MG63 (cell line): ENCODE measurements around the gene EIF1. TPM values are rescaled to one million over a fixed set of nuclear protein-coding genes. Genes with fewer than 3 reads are reported as not detected.
"Not testable (repeated sequence)": the region's sequence is repeated elsewhere in the genome, so short reads cannot be mapped to it uniquely, and the experiment has no call there.

ENCODE experiments used
- DNase-seq: peaks from one replicate; pipeline ENCODE4 v3.0.0-alpha.2; 2020
- H3K27me3 ChIP-seq: fragments of 250-450 bp; sonication (Bioruptor Pico); 2 replicates; pipeline ENCODE4 v1.5.1; 2020; ENCODE audit warnings: mild to moderate bottlenecking, moderate library complexity
- H3K36me3 ChIP-seq: fragments of 250-450 bp; sonication (Bioruptor Pico); 2 replicates; pipeline ENCODE4 v1.5.1; 2020; ENCODE audit warnings: mild to moderate bottlenecking, moderate library complexity
- H3K4me3 ChIP-seq: fragments of 250-450 bp; sonication (Bioruptor Pico); 2 replicates; pipeline ENCODE4 v1.5.1; 2020; ENCODE audit warnings: mild to moderate bottlenecking, moderate library complexity
- H3K9me3 ChIP-seq: fragments of 250-450 bp; sonication (Bioruptor Pico); 2 replicates; pipeline ENCODE4 v1.5.1; 2020; ENCODE audit warnings: mild to moderate bottlenecking, moderate library complexity
- total RNA-seq: library from RNA; depleted of rRNA; stranded (reverse); fragments of >200 nt; shearing (Covaris generic); gene quantifications from 2 replicates; pipeline ENCODE4 v1.2.3, GENCODE V29; 2014; ENCODE audit warnings: low replicate concordance

Gene EIF1
- total RNA-seq, 1 experiment from 2014 or later, result 42.2 TPM

DNA sequence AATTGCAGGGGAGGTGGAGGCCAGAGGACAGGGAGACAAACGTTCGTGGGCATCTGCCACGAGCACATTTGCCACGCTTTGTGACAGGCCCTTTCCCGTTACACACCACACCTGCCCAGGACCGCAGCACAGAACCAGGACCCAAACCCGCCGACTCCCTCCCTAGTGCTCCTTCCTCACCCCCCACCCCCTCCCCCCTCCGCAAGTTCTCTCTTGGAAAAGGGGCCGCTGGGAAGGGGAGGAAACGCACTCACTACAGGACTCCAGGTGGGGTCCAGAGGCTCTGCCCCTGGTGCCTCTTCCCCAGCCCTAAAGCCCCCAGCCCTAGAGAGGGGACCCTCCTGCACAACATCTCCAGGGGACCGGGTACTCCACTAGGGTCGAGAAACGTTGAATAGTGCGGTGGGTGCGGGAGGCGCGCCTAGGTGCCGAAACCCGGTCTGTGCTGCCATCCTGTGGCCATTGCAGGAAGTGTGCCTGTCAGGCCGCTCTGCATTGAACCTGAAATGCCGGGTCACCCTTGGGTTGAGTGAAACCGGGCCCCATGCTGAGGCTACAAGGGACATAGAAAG, 21.9 kb upstream of the EIF1 start:
- DNase-seq, result peak; percentile 72
- no peak overlapping the region for H3K4me3 ChIP-seq
- H3K9me3 ChIP-seq, result no peaks in the 10 kb centered on the region
- no peaks in the 10 kb centered on the region for H3K36me3 ChIP-seq
- H3K27me3 ChIP-seq, result no peaks in the 10 kb centered on the region

DNA sequence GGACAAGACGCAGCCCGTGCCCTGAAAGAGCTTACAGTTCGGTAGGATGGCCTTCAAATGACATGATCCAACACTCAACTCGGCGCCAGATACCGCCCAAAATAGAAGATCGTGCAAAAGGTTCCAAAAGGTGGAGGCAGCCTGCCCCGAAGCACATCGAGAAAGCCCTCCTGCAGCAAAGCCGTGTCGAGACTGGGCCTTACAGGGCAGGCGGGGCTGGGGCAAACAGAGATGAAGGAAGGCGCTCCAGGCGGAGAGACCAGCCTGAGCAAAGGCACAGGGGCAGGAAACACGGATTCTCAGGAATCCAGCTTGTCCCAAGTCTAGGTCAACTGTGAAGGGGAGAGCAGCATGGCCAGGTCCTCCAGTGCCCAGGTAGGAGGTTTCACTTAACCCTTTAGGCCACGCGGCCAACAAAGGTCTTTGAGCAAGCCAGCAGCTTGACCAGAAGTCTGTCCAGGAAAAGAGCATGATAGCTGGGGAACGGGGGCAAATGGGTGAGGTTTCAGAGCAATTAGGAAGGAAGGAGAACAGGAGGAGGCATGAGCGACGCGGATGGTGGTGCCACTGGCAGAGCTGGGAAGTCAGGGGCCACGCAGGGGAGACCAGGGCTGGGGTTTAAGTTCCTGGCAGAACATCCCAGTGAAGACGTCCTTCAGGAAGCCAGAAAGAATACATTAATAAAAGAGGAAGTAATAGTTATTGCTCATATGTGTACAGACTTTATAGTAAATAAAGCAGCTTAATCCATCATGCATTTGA, 21.2 kb upstream of the EIF1 start:
- Histone ChIP-seq H3K4me3 (no peak overlapping the region), H3K9me3 (no peaks in the 10 kb centered on the region), H3K36me3 (no peaks in the 10 kb centered on the region), H3K27me3 (no peaks in the 10 kb centered on the region)
- DNase-seq, result no peak

DNA sequence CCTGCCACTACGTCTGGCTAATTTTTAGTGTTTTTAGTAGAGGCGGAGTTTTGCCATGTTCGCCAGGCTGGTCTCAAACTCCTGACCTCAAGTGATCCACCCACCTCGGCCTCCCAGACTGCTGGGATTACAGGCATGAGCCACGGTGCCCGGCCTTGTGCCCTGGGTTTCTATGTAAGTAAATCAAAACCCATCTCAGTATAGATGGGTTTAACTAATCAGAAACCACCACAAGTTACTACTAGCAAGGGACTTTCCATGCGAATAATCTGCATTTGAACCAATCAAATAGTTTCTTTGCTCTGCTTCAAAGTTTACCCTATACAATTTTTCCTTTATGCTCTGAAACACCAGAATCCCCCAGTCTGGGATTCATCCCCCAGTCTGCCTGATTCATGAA, 16.5 kb upstream of the EIF1 start:
- Histone ChIP-seq H3K27me3 (no peaks in the 10 kb centered on the region), H3K9me3 (no peaks in the 10 kb centered on the region), H3K4me3 (no peak overlapping the region), H3K36me3 (no peaks in the 10 kb centered on the region)
- no peak for DNase-seq

GRCh38 chr17:41675157-41676057, 13.3 kb upstream of the EIF1 start:
- not testable (repeated sequence) for H3K27me3 ChIP-seq, H3K4me3 ChIP-seq, H3K9me3 ChIP-seq, H3K36me3 ChIP-seq, DNase-seq

- no peaks in the 10 kb centered on the region for H3K9me3 ChIP-seq
- H3K36me3 ChIP-seq, result no peaks in the 10 kb centered on the region
- no peaks in the 10 kb centered on the region for H3K27me3 ChIP-seq
- DNase-seq, result no peak
- H3K4me3 ChIP-seq, result no peak overlapping the region
Measured at GRCh38 chr17:41676058-41676419, 12.6 kb upstream of the EIF1 start.

DNA sequence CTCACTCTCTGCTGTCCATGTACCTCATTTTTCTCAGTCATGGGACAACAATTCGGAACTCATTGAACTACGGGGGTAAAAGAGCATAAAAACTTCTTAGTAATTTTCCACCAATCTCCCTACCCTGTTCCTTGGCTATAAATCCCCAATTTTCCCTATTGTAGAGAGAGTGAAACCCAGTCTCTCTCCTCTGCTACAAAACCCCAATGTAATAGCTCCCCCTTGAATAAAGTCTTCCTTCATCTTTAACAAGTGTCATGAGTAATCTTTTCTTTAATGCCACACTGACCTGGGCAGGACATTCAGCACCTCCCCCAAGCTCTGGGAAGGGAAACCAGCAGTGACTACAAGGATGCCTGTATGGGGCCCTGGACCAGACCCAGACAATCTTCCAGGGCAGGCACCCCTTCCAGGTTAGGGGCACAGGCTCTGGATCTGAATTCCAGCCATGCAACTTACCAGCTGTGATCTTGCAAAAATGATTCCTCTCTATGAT, 10.2 kb upstream of the EIF1 start:
- H3K36me3 ChIP-seq, result no peaks in the 10 kb centered on the region
- no peaks in the 10 kb centered on the region for H3K27me3 ChIP-seq
- peak overlapping the region; percentile 20 for H3K4me3 ChIP-seq
- DNase-seq, result peak; percentile 53
- no peaks in the 10 kb centered on the region for H3K9me3 ChIP-seq

DNA sequence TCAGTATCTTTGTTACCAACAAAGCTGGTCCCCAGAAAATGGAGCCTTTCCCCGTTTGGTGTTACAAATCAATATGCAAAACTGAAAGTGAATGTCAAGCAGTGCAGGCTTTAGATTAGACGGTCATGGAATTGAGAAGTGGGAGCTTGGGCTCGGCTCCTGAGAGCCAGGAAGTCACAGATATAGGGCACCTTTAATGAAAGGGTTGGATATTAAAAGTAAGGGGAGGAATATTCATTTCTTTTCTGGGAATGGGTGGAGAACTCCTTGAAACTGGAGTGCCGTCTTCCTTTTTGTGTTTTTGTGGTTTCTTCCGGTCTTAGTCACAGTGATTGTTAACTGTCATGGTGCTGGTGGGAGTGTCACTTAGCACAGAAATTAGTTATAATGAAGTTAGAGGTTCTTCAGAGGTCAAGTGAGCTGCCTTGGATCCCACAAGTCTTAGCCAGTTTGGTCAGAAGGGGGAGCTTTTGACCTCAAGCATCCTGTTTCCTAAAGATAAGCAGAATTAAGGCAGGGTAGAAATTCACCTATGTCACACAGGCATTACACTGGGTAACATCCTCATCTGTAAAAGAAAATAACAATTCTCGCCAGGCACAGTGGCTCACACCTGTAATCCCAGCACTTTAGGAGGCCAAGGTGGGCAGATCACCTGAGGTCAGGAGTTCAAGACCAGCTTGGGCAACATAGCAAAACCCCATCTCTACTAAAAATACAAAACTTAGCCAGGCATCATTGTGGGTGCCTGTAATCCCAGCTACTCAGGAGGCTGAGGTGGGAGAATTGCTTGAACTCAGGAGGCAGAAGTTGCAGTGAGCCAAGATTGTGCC, 9.6 kb upstream of the EIF1 start:
- no peaks in the 10 kb centered on the region for H3K27me3 ChIP-seq
- DNase-seq, result peak; percentile 28
- peak overlapping the region; percentile 20 for H3K4me3 ChIP-seq
- H3K9me3 ChIP-seq, result no peaks in the 10 kb centered on the region
- no peaks in the 10 kb centered on the region for H3K36me3 ChIP-seq

GRCh38 chr17:41679740-41680425, 8.8 kb upstream of the EIF1 start:
- no peak for DNase-seq
- Histone ChIP-seq H3K9me3 (no peaks in the 10 kb centered on the region), H3K36me3 (no peaks in the 10 kb centered on the region), H3K4me3 (no peak overlapping the region), H3K27me3 (no peaks in the 10 kb centered on the region)

GRCh38 chr17:41680426-41681040, 8.2 kb upstream of the EIF1 start:
- Histone ChIP-seq H3K9me3 (no peaks in the 10 kb centered on the region), H3K27me3 (no peaks in the 10 kb centered on the region), H3K36me3 (no peaks in the 10 kb centered on the region), H3K4me3 (no peak overlapping the region)
- no peak for DNase-seq

- no peak overlapping the region for H3K4me3 ChIP-seq
- no peaks in the 10 kb centered on the region for H3K27me3 ChIP-seq
- no peaks in the 10 kb centered on the region for H3K9me3 ChIP-seq
Measured at GRCh38 chr17:41681776-41682175, 6.9 kb upstream of the EIF1 start.

GRCh38 chr17:41682631-41683030, 6.1 kb upstream of the EIF1 start:
- Histone ChIP-seq H3K27me3 (no peaks in the 10 kb centered on the region), H3K4me3 (no peak overlapping the region), H3K9me3 (no peaks in the 10 kb centered on the region), H3K36me3 (no peaks in the 10 kb centered on the region)
- DNase-seq, result no peak

More at GRCh38 chr17:41681776-41682175, 6.9 kb upstream of the EIF1 start:
- H3K36me3 ChIP-seq, result no peaks in the 10 kb centered on the region
- no peak for DNase-seq

DNA sequence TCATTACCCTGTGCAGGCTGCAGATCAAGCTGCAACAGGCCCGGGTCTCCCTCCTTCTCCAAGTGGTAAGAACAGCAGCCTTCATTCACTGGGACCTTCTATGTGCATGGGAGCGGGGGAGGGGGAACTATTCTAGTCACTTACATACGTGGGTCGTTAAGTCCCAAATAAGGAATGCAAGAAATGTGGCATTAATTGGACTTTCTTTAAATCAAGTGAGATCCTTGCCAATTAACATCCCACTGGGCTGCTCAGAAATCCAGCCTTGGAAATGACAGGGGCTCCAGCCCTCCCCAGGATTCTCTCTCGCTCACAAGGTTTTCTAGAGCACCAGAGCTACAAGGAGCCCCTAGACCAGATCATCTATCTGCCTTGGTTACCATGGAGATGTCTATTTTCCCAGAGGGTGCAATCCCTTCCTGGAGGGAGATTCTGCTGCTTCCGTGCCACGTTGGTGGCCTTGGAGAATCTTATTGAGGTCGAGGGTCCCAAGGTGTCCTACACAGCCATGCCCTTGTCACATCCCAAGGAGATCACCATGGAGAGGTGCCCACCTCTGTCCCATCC, 5.2 kb upstream of the EIF1 start:
- Histone ChIP-seq H3K4me3 (no peak overlapping the region), H3K27me3 (no peaks in the 10 kb centered on the region), H3K9me3 (no peaks in the 10 kb centered on the region), H3K36me3 (no peaks in the 10 kb centered on the region)
- DNase-seq, result no peak

DNA sequence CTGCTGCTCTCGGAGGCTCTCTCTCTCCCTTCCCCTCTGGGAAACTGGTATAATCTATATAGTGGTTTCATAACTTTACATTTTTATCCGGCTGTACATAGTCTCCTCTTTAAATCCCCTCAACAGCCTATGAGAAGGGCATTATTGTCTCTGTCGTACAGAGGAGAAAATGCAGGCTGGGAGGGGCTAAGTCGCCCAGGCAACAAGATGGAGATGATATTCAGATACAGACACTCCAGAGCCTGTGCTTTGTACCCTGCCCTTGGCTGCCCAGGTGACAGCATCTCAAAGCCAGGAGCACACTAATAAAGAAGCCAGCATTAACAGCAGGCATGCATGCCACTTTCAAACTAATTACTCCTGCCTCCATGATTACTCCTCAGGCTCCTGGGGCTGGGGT, 4.7 kb upstream of the EIF1 start:
- Histone ChIP-seq H3K36me3 (peaks cover 3% of the 10 kb centered on the region), H3K27me3 (no peaks in the 10 kb centered on the region), H3K9me3 (no peaks in the 10 kb centered on the region), H3K4me3 (no peak overlapping the region)
- no peak for DNase-seq

GRCh38 chr17:41685753-41686152, 2.9 kb upstream of the EIF1 start:
- H3K36me3 ChIP-seq, result peaks cover 19% of the 10 kb centered on the region
- not testable (repeated sequence) for H3K4me3 ChIP-seq

GRCh38 chr17:41686281-41686680, 2.4 kb upstream of the EIF1 start:
- Histone ChIP-seq H3K4me3 (no peak overlapping the region), H3K27me3 (no peaks in the 10 kb centered on the region), H3K9me3 (no peaks in the 10 kb centered on the region), H3K36me3 (peaks cover 24% of the 10 kb centered on the region)
- no peak for DNase-seq

More at GRCh38 chr17:41685753-41686152, 2.9 kb upstream of the EIF1 start:
- not testable (repeated sequence) for H3K9me3 ChIP-seq, DNase-seq, H3K27me3 ChIP-seq
